GM12872 (cell line): ENCODE results near the gene RAB11B.

ENCODE experiments used
- CTCF ChIP-seq: IDR thresholded peaks from 3 replicates; pipeline ENCODE4 v1.5.1; 2011; ENCODE audit warnings: low read depth, mild to moderate bottlenecking, low read length, moderate library complexity; ENCODE audit not compliant: insufficient read depth

The RAB11B gene

GRCh38 chr19:8367327-8368001 is 22.7 kb upstream of the RAB11B start:
- TF ChIP-seq CTCF = no peak

- TF ChIP-seq CTCF = no peak
These were observed 19.8 kb upstream of the RAB11B start for GRCh38 chr19:8370176-8371010.

GRCh38 chr19:8371011-8371804 is 19.0 kb upstream of the RAB11B start:
- TF ChIP-seq CTCF = no peak

- TF ChIP-seq CTCF = no peak
These were observed 16.0 kb upstream of the RAB11B start for GRCh38 chr19:8373867-8374813.

GRCh38 chr19:8377598-8377997 is 12.6 kb upstream of the RAB11B start:
- TF ChIP-seq CTCF = no peak

GRCh38 chr19:8386990-8387389 is 3.2 kb upstream of the RAB11B start:
- TF ChIP-seq CTCF = no peak
